Activated T-helper 1 cell treated with Interleukin-2 at 50 U/mL for 16 hours (primary cell): ENCODE measurements around the gene PTS.

Source experiments
- DNase-seq: peaks from one replicate; pipeline ENCODE4 v3.0.0-alpha.2; 2020; ENCODE audit warnings: low read depth

The PTS gene

DNA sequence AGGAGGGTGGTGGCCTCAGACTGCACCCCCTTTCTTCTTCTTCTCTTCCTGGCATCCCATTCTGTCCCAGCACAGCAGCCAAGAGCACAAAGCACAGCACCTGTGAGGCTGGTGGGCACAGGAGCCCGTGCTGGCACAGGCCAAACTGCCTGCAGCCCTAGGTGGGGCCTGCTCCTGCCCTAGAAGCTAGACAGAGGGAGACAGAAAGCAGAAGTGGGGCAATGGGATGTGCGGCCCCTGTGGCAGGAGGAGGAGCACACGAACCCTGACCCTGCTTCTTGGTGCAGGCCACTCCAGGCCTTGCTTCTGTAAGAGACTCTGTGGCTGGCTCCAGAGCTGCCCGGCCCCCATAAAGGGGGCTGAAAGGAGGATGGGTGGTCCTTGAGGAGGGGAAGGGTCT lies 3.9 kb upstream of the PTS start:
- no peak for DNase-seq

DNA sequence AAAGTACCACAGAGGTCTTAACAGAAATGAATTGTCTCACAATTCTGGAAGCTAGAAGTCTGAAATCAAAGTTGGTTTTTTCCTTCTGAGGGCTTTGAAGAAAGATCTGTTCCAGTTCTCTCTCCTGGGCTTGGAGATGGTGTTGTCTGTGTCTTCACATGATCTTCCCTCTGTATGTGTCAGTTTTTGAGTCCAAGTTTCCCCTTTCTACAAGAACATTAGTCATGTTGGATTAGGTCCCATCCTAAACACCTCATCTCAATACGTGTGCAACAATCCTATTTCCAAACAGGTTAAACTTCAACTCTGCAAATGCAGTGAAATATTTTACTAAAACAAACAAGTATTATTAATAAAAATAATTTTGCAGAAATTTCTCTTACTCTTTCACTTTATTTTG lies 3.1 kb upstream of the PTS start:
- no peak for DNase-seq

DNA sequence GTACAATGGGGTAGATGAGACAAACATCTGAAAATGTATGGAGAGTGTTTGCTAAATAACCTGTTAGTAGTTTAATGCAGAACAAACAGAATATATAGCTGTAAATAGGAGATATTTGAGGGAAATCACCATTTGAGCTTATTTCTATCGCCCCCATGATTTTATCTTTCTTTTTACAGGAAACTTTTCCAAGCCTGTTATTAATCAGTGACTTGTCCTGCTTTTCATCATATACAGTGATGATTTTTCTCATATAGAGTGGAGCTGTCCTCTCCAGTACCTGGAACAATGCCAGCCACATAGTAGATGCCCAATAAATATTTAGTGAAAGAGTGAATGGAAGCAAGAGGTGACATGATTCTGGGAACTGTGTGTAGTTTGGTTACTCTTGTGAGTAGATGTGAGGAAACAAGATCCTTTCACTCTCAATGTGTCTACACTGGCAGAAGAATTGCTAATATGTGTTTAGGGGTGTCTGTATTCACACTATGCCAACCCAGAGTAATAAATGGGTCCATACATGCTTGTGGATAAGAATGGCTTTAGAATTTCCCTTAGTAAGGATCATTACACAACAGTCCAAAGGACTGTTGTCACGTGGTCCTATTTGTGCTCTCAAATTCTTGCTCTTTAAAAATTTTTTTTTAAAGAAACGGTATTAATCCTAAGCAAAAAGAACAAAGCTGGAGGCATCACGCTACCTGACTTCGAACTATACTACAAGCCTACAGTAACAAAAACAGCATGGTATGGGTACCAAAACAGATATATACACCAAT lies 2.3 kb upstream of the PTS start:
- DNase-seq: no peak

DNA sequence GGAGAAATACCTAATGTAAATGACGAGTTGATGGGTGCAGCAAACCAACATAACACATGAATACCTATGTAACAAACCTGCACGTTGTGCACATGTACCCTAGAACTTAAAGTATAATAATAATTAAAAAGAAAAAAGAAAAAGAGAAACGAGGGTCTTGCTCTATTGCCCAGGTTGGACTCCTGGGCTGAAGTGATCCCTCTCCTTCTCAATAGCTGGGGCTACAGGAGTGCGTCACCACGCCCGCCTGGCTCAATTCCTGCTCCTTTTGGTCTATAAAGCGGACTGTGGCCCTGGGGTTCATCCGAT lies 521 bp upstream of the PTS start:
- DNase-seq: no peak

DNA sequence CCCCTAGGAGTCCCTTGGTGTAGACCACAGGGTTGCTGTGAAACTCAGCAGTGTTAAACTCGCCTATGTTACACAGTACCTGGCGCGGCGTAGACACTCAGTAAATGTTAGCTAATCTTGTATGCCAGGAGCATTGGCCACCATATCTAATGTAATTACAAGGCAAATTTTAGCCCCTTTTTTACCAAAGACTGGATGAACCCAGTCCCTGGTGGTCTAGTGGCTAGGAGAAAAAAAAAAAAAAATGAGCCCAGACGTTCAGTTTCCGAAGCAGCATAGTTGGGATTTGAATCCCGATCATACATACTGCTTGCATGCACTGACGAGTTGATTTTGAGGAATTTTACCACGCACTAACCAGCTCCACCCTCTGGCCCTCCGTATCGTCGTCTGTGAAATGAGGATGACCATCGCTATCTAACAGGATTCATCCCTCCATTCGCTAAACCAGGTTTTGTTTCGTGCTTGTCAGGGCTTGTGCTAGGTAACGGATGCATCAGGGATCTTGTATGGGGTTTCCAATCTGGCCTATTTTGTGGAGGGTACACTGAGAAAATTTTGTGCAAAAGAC lies 688 bp downstream of the PTS start:
- DNase-seq: no peak

DNA sequence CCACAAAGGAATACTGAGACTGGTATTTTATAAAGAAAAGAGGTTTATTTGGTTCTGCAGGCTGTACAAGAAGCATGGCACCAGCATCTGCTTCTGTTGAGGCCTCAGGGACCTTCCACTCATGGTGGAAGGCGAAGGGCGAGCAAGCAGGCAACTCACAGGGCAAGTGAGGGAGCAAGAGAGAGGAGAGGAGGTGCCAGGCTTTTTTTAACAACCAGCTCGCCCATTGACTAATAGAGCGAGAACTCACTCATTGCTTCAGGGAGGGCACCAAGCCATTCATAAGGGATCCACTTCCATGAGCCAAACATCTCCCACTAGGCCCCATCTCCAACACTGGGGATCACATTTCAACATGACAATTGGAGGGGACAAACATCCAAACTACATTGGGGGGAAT lies 1.2 kb downstream of the PTS start:
- no peak for DNase-seq

DNA sequence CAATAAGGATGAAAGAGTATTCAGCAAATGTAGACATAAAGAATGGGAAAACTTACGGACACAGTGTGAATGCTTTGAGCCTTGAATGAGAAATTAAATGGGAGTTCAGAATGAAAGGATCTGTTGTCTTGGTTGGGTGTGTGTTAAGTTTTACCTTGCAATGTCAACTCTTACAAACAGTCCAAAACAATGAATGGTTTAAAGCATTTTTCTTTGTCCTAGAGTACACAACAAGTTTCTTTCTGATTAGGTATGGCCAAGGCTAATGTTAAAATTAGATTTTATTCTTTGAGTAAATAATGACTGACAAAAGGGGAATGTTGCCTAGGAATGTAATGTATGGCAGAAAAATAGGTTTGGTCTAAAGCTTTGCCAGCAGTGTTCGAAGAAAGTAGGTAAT lies 2.5 kb downstream of the PTS start:
- DNase-seq: no peak

DNA sequence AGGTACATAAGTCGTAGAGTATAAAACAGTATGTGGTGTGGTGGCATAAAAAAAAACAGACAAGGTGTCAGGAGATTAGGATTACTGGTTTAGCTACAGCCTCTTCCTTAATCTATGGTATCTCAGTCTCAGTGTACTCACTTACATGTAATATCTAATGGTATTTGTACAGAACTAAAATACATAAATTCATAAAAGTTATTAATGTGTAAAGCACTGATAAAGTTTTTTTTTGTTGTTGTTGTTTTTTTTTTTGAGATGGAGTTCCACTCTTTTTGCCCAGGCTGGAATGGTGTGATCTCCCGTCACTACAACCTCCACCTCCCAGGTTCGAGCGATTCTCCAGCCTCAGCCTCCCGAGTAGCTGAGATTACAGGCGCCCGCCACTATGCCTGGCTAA lies 2.9 kb downstream of the PTS start:
- DNase-seq: no peak

DNA sequence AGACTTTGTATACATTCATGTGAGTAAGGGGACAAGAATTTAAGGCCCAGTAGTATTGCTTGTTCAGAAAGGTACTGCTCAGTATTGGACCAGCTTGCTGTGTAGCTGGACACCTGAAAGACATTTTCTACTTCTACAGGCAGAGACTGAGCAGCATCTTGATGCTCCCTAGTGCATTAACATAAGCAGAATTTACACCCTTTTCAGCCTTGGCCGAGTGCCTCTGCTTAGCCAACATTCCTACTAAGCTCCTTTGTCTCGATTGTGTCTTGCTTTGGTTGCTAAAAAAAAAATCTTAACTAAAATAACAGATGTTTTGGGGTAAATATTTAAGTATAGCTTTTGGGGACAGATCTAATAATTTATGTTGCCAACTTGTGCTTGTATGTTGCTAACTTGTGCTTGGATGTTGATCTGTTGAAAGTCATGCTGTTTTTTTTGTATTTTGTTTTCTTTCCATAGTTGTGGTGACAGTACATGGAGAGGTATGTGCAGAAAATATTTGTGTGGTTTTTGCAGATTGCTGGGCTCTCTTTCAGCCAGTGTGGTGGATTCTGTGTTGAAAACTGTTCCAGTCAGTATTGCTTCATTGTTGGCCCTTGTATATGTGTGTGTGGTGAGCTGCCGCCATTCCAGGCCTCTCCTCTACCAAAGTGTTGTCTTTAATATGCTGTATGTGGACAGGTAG lies 3.7 kb downstream of the PTS start:
- DNase-seq: no peak

DNA sequence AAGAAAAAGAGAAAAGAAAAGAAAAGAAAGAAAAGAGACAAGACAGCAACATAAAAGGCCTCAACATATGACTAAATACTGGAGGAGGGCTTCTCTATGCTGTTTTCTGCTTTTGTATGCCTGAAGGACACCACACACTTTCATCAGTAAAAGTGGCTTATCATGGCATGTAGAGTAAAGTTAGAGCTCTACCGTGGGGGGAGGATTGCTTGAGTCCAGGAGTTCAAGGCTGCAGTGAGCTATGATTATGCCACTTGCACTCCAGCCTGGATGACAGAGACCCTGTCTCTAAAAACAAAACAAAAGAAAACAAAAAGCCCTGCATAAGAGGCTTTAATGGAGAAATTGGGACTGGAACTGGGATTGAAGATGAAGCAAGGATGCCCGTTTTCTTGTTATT lies 5.7 kb downstream of the PTS start:
- no peak for DNase-seq

DNA sequence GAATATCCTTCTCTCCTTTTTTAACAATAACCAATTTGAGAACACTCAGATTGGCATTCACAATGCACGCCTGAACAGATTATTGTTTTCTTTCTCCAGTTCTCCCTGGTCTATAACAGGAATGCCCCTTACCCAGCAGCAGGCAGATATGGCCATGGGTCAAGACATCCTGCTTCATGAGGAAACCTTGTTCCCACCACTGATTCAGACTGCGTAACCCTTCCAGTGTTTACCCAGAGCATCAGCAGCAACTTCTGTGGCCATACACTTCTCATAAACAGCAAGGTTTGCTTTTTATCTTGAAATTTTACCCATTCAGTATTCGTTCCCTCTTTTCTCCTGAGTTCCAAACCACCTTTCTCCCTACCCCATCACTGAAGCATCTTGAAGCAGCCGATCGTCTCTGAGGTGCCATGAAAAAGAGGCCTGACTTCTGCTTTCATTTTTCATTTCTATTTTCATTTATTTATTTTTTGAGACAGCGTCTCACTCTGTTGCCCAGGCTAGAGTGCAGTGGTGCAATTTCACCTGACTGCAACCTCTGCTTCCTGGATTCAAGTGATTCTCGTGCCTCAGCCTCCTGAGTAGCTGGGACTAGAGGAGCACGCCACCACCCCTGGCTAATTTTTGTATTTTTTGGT lies 9.6 kb downstream of the PTS start:
- no peak for DNase-seq

DNA sequence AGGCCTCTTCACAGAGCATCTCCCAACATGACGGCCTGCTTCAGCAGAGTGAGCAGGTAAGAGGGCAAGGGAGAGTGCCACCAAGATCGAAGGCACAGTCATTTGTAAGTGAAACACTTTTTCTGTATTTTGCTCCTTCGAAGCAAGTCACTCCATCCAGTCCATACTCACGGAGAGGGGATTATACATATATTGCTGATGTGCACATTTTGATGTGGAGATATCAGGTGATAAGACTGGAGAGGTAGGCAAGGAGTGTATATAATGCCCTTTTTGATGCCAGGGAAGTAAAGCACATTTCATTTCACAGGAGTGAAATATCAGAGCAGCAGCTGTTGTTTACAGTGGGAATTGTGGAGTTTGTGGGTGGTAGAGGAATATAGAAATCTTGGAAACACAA lies 11.2 kb downstream of the PTS start:
- no peak for DNase-seq

DNA sequence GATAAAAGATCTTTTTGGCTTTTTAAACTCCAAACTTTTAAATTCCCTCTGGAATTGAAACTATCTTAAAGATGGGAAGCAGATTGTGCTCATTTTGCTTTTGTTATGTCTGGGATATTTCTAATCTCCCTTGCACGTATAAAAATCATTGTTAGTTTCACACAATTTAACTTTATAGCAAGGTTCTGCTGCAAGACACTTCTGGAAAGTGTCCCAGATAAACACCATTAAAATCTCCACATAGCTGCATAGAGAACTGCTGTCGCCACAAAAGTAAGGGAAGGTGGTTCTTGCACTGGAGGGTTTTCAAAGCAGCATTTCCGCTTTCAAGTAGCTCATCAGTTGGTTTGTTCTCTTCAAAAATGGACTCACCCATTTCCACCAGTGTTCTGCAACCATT lies 11.8 kb downstream of the PTS start:
- no peak for DNase-seq

DNA sequence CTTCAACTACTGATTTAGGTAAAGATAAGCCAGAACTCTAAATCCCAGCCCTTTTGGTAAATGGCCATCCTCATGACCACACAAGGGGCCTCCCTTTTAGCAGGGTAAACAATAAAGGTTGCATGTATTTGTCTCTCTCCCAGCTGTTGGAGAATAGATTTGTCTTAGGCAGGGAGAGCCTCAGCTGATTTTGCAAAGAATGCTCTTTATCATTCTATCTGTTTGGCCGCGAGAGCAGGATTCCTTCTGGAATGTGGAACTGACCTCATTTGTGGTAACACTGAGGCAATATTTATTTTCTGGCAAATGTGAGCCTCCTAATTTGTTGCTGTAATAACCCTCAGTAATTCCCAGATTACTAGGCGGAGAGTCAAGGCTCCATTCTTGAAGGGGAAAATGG lies 15.3 kb downstream of the PTS start:
- DNase-seq: no peak

DNA sequence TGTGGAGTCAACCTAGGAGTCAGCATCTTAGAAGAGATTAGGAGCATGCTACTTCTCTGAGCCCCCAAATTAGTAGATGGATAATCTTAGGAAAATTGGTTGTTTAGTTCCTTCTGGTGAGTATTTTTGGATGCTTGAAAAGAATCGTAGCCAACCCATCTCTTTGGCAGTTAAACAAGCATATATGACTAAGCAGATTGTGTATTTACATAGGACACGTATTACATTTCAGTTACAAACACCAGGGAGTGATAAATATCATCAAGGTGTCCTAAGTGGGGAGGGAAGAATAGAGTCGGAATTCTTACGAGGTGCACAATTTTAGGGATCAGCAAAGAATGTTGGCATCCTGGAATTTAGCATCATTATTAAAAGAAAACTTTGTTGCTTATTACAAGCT lies 21.0 kb downstream of the PTS start:
- no peak for DNase-seq

DNA sequence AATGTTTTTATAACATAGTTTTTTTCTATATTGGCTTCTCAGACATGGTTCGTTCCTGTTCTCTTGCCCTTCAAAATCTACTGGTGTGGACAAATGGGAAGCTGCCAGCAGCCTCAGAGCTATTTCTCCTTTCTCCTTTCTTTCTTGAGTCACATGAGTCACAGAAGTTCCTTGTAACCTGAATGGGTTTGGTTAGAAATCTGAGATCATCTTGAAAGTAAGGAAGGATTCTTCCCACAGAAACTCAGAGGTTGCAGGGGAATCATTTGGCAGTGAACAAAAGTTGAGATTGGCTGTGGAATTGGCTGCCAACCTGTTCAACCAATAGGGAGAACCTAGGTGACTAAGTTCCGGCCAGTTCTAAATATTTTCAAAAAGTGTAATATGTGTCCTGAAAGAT lies 22.0 kb downstream of the PTS start:
- no peak for DNase-seq

DNA sequence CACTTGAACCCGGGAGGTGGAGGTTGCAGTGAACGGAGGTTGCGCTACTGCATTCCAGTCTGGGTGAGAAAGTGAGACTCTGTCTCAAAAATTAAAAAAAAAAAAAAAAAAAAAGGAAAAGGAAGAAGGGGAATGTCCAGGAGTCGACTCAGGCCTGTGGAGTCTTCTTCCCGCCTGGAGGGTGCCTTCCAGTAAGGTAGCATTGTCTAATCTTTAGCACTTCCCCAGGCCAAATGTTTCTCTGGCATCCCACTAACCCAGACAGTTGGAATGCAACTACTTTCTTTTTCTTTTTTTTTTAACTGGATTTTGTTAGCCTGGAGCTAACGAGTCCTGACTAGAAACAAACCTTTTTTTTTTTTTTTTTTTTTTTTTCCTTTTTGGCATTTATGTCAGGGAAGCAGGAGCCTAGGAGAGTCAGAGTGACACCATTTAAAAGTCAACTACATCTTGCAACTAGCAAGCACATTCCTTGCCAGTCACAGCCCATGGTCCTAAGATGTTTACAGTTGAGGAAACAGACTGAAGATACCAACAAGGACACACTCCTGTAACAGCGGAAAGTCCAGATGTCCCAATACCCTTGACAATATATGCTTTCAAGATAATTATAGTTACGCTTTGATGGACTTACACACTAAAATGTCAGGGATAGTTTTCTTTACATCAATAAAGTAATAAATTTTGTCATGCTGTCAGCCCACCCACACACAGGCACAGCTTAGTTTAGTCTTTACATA lies 23.8 kb downstream of the PTS start:
- no peak for DNase-seq

DNA sequence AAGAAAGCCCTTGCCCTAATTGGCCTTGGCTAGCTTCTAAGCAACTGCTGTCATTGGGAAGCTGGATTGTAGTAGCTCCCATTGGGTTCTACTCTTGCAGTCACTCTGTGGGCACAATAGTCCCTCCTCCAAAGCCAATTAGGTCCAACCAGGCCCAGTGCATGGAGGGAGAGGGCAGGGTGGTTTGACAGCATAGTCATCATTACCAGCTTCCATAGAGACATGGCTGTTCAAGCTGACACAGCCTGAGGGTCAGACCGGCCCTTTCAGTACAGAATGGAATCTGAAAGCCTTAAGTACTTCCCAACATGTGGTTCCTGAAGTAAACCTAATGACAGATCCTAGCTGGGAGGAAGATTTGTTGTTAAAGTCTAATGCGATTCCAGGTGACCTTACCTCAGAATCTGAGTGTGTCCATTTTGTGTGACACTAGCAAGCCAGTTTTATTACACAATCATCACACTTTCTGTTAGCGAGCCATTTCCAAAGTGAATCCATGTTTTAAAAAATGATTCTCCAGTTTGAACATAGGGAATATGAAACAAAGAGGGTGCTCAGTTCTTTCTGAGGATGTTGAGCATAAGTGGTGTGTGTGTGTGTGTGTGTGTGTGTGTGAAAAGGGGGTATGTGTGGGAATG lies 27.5 kb downstream of the PTS start:
- no peak for DNase-seq

DNA sequence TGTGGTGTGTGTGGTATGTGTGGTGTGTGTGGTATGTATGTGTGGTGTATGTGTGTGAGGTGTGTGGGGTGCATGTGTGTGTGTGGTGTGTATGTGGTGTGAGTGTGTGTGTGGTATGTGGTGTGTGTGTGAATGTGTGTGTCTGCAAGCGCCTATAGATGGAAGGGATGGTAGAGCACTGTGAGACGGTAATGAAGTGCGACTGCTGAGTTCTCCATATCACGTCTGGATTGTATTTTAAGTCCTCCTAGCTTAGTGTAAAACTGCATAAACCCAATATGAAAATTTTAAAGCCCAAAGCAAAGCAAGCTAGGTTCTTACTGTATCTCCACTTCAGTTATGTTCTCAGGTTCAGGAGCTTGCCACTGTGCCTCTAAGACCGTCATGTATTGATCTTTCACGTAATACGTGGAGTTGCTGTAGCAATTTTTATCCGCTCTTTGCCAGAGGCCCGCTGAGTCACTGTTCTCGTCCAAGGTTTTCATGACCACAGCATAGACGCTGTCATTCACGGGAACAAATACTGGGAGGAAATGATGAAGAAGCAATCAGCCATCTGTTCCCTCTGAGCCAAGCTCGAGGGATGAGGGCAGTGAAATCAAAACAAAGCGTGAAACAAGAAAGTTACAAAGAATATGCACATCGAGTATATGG lies 29.0 kb downstream of the PTS start:
- DNase-seq: no peak

DNA sequence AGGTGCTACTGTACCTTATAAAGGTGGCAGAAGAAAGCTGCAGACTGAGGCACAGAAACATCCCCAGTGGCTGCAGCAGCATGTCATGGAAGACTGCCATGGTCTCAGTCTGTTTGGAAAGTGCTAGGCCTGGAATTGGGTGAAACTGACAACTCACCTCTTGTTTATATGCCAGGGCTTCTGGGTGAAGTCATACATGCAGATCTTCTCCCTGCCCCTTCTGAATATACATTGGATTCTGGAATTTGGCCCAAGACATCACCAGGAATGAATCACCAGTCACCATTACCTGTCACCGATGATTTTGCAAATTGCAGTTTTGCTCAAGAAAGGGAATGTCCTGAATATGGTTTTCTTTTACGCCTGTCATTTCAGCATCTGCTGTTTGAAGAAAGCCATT lies 34.3 kb downstream of the PTS start, which contains the start of gene PLET1:
PLET1 (minus strand) TSS at position 371 of the 400 bp plus-strand sequence; CDS start at position 100, 271 bp downstream.
- no peak for DNase-seq

DNA sequence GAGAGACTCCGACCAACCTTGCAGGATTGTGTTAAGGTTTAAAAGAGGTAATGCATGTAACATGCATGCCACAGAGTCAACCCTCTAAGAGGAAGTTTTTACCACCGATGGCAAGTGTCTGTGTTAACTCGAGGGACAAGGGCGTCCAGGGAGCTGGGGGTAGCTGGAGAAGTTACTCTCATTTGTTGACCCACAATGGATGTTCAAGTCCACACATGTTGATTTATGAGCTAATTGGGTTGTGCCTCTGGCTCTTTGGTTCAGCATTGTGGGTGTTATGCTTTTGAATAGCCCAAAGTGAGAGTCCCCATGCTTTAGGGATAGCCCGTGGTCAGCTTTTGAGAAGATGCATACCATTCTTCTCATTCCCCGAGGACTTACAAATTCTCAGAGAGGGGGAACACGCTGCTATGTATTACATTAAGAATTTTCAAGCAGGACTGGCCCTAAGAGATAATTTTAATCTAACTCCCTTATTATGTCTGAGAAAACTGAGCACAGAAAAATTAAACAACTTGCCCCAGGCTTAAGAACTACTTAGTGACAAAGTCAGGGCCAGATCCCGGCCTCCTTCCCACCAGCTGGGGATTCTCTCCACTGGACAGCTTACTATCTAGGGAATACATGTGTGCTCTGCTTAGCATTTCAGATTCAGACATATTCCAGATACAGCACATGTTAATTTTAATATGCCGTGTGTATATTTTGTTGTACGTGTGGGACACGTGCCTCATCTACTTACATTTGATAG lies 39.6 kb downstream of the PTS start:
- no peak for DNase-seq
